Fibroblast of pulmonary artery (primary cell): ENCODE results near the gene NDUFB7.

Source experiments
- DNase-seq: peaks from one replicate; pipeline ENCODE4 v3.0.0-alpha.2; 2010; ENCODE audit warnings: low read depth
- H3K4me3 ChIP-seq: replicated peaks from 2 replicates; pipeline ENCODE4 v1.5.1; 2011; ENCODE audit warnings: low read depth, mild to moderate bottlenecking, control low read depth, low read length, moderate library complexity
- CTCF ChIP-seq: IDR thresholded peaks from 2 replicates; pipeline ENCODE4 v1.5.1; 2011; ENCODE audit warnings: mild to moderate bottlenecking, control low read depth, low read length, inconsistent platforms; ENCODE audit errors: missing control alignments

Gene NDUFB7

GRCh38 chr19:14540741-14541525, 30.9 kb downstream of the NDUFB7 start:
- DNase-seq, result no peak
- TF ChIP-seq CTCF, result no peak

GRCh38 chr19:14536926-14537692, 34.8 kb downstream of the NDUFB7 start:
- peak; percentile 89 for DNase-seq
- peak overlapping the region; percentile 43 for H3K4me3 ChIP-seq
- no peak for TF ChIP-seq CTCF

More at GRCh38 chr19:14540741-14541525, 30.9 kb downstream of the NDUFB7 start:
- H3K4me3 ChIP-seq, result no peak overlapping the region

GRCh38 chr19:14533450-14533849, 38.4 kb downstream of the NDUFB7 start:
- no peak for TF ChIP-seq CTCF
- no peak for DNase-seq
- H3K4me3 ChIP-seq, result no peak overlapping the region

GRCh38 chr19:14530506-14530905, 41.4 kb downstream of the NDUFB7 start:
- H3K4me3 ChIP-seq, result peak overlapping the region; percentile 98
- no peak for TF ChIP-seq CTCF
- DNase-seq, result no peak

- H3K4me3 ChIP-seq, result peak overlapping the region; percentile 98
- no peak for DNase-seq
- TF ChIP-seq CTCF, result no peak
Measured at GRCh38 chr19:14530005-14530348, 41.9 kb downstream of the NDUFB7 start.

- peak; percentile 100 for DNase-seq
- peak within 1 kb of the TSS; percentile 98 for H3K4me3 ChIP-seq
- TF ChIP-seq CTCF, result no peak
Measured at GRCh38 chr19:14529254-14530004, 42.4 kb downstream of the NDUFB7 start, which contains the start of gene TECR. Gene TECR, plus strand, starts transcription at chr19:14529594. Its CDS starts 103 bp downstream, at chr19:14529697.
